GM12878 (cell line): ENCODE results near the gene ME3. TPM values are rescaled to one million over a fixed set of nuclear protein-coding genes. Genes with fewer than 3 reads are reported as not detected.

Experiments used
- ATAC-seq: fragments of 200-7000 bp; cut with Tn5 transposase; 3 replicates; pipeline ENCODE4 v1.9.1; 2020; ENCODE audit warnings: mild to moderate bottlenecking, moderate library complexity
- BruUV-seq: library from RNA; stranded (reverse); fragments of 400-500 nt; replicated peaks from 2 replicates; lab custom pipeline; 2021; lab: Mats Ljungman, UMichigan
- CTCF ChIA-PET: fragments of 300-600 bp; sonication (Branson Sonifier 250); formaldehyde crosslinking; extraction: SDS; loops from one replicate; lab custom pipeline; 2021; ENCODE audit warnings: inconsistent platforms; lab: Yijun Ruan, JAX
- POLR2A ChIA-PET: fragments of 350-600 bp; formaldehyde crosslinking; extraction: SDS; loops from one replicate; lab custom pipeline; 2021; ENCODE audit warnings: inconsistent platforms; lab: Charles Lee
- RAD21 ChIA-PET: fragments of 300-600 bp; sonication (Branson Sonifier 250); formaldehyde crosslinking; loops from one replicate; lab custom pipeline; 2023; ENCODE audit warnings: antibody characterized with exemption; ENCODE audit not compliant: unreplicated experiment; lab: Charles Lee
- SMC1A ChIA-PET: fragments of 300-600 bp; sonication (Branson Sonifier 250); formaldehyde crosslinking; loops from one replicate; lab custom pipeline; 2023; ENCODE audit not compliant: unreplicated experiment, uncharacterized antibody; lab: Charles Lee
- DNase-seq: peaks from one replicate; pipeline ENCODE4 v3.0.0-alpha.2; 2011; ENCODE audit warnings: low read depth, low spot score
- FAIRE-seq: peaks from 3 replicates; lab custom pipeline; 2011; peaks lifted over from hg19 to GRCh38; lab: Jason Lieb, UNC
- H2AFZ ChIP-seq: 2 replicates; pipeline ENCODE4 v1.6.0; 2011; ENCODE audit warnings: low read depth, low read length, control low read depth; ENCODE audit not compliant: control insufficient read depth
- H3K27ac ChIP-seq: 2 replicates; pipeline ENCODE4 v1.5.1; 2011; ENCODE audit warnings: control low read depth; ENCODE audit not compliant: control insufficient read depth, insufficient read depth
- H3K27me3 ChIP-seq, 2 experiments: replicated peaks in 1 of 2; 2 replicates each; pipeline versions ENCODE4 v1.6.0 to v1.6.1; 2011; ENCODE audit warnings: low read length in 1 of 2; ENCODE audit not compliant: control insufficient read depth in 2 of 2, insufficient read depth in 2 of 2
- H3K36me3 ChIP-seq, 2 experiments: 2 replicates each; pipeline ENCODE4 v1.5.1; 2011; ENCODE audit warnings: low read length in 1 of 2; ENCODE audit not compliant: control insufficient read depth in 2 of 2, insufficient read depth in 2 of 2
- H3K4me1 ChIP-seq: 2 replicates; pipeline ENCODE4 v1.6.1; 2011; ENCODE audit warnings: mild to moderate bottlenecking, low read length, moderate library complexity, mixed read lengths; ENCODE audit not compliant: control insufficient read depth, insufficient read depth
- H3K4me2 ChIP-seq: 2 replicates; pipeline ENCODE4 v1.6.0; 2011; ENCODE audit warnings: control low read depth; ENCODE audit not compliant: control insufficient read depth, insufficient read depth
- H3K4me3 ChIP-seq: fragments of 200-600 bp; sonication (generic); 2 replicates; pipeline ENCODE4 v1.5.1; 2016
- H3K79me2 ChIP-seq: 2 replicates; pipeline ENCODE4 v1.6.0; 2011; ENCODE audit warnings: low read length; ENCODE audit not compliant: control insufficient read depth, insufficient read depth
- H3K9ac ChIP-seq: 2 replicates; pipeline ENCODE4 v1.8.0; 2011; ENCODE audit warnings: low read length, control low read depth, mixed read lengths; ENCODE audit not compliant: control insufficient read depth, insufficient read depth
- H3K9me3 ChIP-seq: replicated peaks from 3 replicates; pipeline ENCODE4 v1.5.1; 2011; ENCODE audit warnings: mild to moderate bottlenecking, low read length; ENCODE audit not compliant: control insufficient read depth, insufficient read depth
- H4K20me1 ChIP-seq: 2 replicates; pipeline ENCODE4 v1.6.0; 2011; ENCODE audit not compliant: control insufficient read depth, insufficient read depth
- ATF7 ChIP-seq: fragments of 450-650 bp; IDR thresholded peaks from 2 replicates; pipeline ENCODE4 v1.6.1; 2016; ENCODE audit warnings: low read depth, mild to moderate bottlenecking
- CHD4 ChIP-seq: fragments of 200-600 bp; sonication (generic); IDR thresholded peaks from 2 replicates; pipeline ENCODE4 v1.6.1; 2016; ENCODE audit warnings: mild to moderate bottlenecking
- HDGF ChIP-seq: fragments of 450-650 bp; IDR thresholded peaks from 2 replicates; pipeline ENCODE4 v1.6.1; 2016; ENCODE audit warnings: antibody characterized with exemption
- MEF2B ChIP-seq: fragments of 450-650 bp; IDR thresholded peaks from 2 replicates; pipeline ENCODE4 v1.6.1; 2018; ENCODE audit warnings: mild to moderate bottlenecking, moderate library complexity; ENCODE audit not compliant: partially characterized antibody, poor library complexity, severe bottlenecking
- MXI1 ChIP-seq: fragments of 150-350 bp; IDR thresholded peaks from 2 replicates; pipeline ENCODE4 v1.6.1; 2011; ENCODE audit warnings: low read depth, mild to moderate bottlenecking, inconsistent platforms, low read length, improper control_type of control experiment
- NBN ChIP-seq: fragments of 450-650 bp; IDR thresholded peaks from 2 replicates; pipeline ENCODE4 v1.6.1; 2016
- RAD51 ChIP-seq: fragments of 450-650 bp; IDR thresholded peaks from 2 replicates; pipeline ENCODE4 v1.6.1; 2016; ENCODE audit warnings: moderate library complexity, mild to moderate bottlenecking, inconsistent platforms
- SMAD5 ChIP-seq: IDR thresholded peaks from 2 replicates; pipeline ENCODE4 v1.6.1; 2016; ENCODE audit warnings: antibody characterized with exemption, low read depth
- SREBF2 ChIP-seq: IDR thresholded peaks from 2 replicates; pipeline ENCODE4 v1.6.1; 2012; ENCODE audit warnings: mild to moderate bottlenecking, low read length
- WGBS: methylation state at CpG from one replicate; pipeline ENCODE4 v1.1.6; 2016; ENCODE audit warnings: low lambda C conversion rate; ENCODE audit not compliant: insufficient replicate concordance, insufficient coverage; ENCODE audit errors: missing lambda C conversion rate; 5-methylcytosine and 5-hydroxymethylcytosine counted together
- in situ Hi-C: fragments of 300-500 bp; cut with MboI; formaldehyde crosslinking; loops from 9 replicates; pipeline ENCODE4 v1.14.3; 2018; ENCODE audit warnings: mixed read lengths
- intact Hi-C: fragments of 100-400 bp; cut with micrococcal nuclease; formaldehyde crosslinking; loops from one replicate; pipeline ENCODE4 v1.14.2; 2022; ENCODE audit not compliant: unreplicated experiment
- polyA plus RNA-seq, 11 experiments: library from polyadenylated mRNA; depleted of rRNA in 4 of 11; unstranded in 6 of 11; stranded (reverse) in 5 of 11; fragments of >200 nt; fragmentation: Nextera tagmentation in 4 of 11; fragmentation: Illumina TruSeq in 1 of 11; extraction: Ambion mirVana in 4 of 11; extraction: Trizol in 1 of 11; gene quantifications; 1 replicate in 1 of 11; 2 replicates in 10 of 11; pipeline versions ENCODE4 v1.2.1 to v1.2.3, GENCODE V29; 2011 to 2016; ENCODE audit warnings: inconsistent platforms in 2 of 11, missing spikeins in 2 of 11, low read depth in 1 of 11
- total RNA-seq, 4 experiments: library from RNA; depleted of rRNA in 3 of 4; stranded (reverse); fragments of >200 nt in 3 of 4; fragmentation: Illumina TruSeq in 1 of 4; extraction: Trizol in 1 of 4; gene quantifications; 2 replicates each; pipeline versions ENCODE4 v1.2.1 to v1.2.3, GENCODE V29; 2013 to 2021
- TF ChIP-seq, protein P1 (sequence below), 3 experiments: IDR thresholded peaks in 2 of 3; conservative IDR thresholded peaks in 1 of 3; 2 replicates each; pipeline ENCODE4 v1.5.1; 2011; ENCODE audit warnings: low read depth in 3 of 3, low read length in 3 of 3, mild to moderate bottlenecking in 3 of 3, control low read depth in 2 of 3, moderate library complexity in 2 of 3, inconsistent platforms in 1 of 3, mixed read lengths in 1 of 3; ENCODE audit not compliant: control insufficient read depth in 2 of 3, insufficient read depth in 1 of 3; ENCODE audit errors: extremely low read depth in 1 of 3
- TF ChIP-seq, protein P2 (sequence below): fragments of 450-650 bp; IDR thresholded peaks from 2 replicates; pipeline ENCODE4 v1.6.1; 2016; ENCODE audit warnings: mild to moderate bottlenecking
- TF ChIP-seq, protein P3 (sequence below): fragments of 450-650 bp; formaldehyde crosslinking; IDR thresholded peaks from 2 replicates; pipeline ENCODE4 v1.4.0; 2022; ENCODE audit warnings: mild to moderate bottlenecking, moderate library complexity
- TF ChIP-seq, protein P4 (sequence below): IDR thresholded peaks from 2 replicates; pipeline ENCODE4 v1.6.1; 2012; ENCODE audit warnings: low read length, inconsistent platforms
- TF ChIP-seq, protein P5 (sequence below): fragments of 450-650 bp; IDR thresholded peaks from 2 replicates; pipeline ENCODE4 v1.6.1; 2016; ENCODE audit warnings: mild to moderate bottlenecking

Gene ME3
- total and polyA plus RNA-seq, 10 of the 15 experiments (the other 5 are each of a cell fraction or from before 2014, with no cell fraction given): 0.06 to 0.40 (median 0.19) TPM; not detected in 2

DNA sequence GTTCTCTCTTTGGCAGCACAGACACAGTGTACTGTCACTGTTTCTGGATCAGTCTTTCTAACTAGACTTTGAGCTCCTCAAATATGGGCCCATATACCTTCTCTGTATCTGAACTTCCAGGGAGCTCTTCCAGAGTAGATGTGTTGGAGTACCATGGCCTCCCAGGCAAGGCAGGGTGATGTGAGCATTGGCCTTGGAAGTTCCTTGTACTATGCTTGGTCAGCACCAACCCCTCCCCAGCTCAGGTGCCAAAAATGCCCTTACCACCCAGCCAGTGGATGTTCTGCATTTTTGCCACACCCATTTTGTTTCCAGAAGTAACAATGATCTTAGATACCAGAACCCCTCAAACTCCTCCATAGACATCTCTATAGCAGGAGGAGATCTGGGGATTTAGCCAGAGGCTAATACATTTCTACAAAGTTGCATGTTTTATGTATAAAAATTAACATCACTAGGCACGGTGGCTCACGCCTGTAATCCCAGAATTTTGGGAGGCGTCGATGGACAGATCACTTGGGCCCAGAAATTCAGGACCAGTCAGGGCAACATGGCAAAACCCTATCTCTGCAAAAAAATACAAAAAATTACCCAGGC is 165.1 kb downstream of the ME3 start:
- Histone ChIP-seq H3K9me3 (no peaks in the 10 kb centered on the region; the same call in 2 of the 3 replicates), H3K27me3 (no peaks in the 10 kb centered on the region), H3K36me3 (no peaks in the 10 kb centered on the region), H3K4me3 (no peak overlapping the region), H3K79me2 (no peaks in the 10 kb centered on the region), H2AFZ (no peak overlapping the region), H3K27ac (no peak overlapping the region), H4K20me1 (no peaks in the 10 kb centered on the region), H3K9ac (no peak overlapping the region), H3K4me2 (no peak overlapping the region), H3K4me1 (no peaks in the 10 kb centered on the region)
- in situ Hi-C loops: no loop called here
- CTCF ChIA-PET: interaction anchor here (0.9 to 1.1 kb wide), 2 partner anchors 89 to 101 kb away, joined by 3 read pairs; no protein-coding TSS in a partner anchor
- no TSS peak for BruUV-seq
- ATAC-seq (no peak), DNase-seq (no peak), FAIRE-seq (no peak)
- SMC1A ChIA-PET: interaction anchor here (1.1 to 1.5 kb wide), 4 partner anchors 9 to 22 kb away, joined by 3 to 5 read pairs (median 4); no protein-coding TSS in a partner anchor
- RAD21 ChIA-PET: interaction anchor here (0.8 kb wide), 1 partner anchor 101 kb away, joined by 3 read pairs; no protein-coding TSS in a partner anchor
- TF ChIP-seq RAD51: no peak
- TF ChIP-seq HDGF: no peak
- TF ChIP-seq, protein P1, sequence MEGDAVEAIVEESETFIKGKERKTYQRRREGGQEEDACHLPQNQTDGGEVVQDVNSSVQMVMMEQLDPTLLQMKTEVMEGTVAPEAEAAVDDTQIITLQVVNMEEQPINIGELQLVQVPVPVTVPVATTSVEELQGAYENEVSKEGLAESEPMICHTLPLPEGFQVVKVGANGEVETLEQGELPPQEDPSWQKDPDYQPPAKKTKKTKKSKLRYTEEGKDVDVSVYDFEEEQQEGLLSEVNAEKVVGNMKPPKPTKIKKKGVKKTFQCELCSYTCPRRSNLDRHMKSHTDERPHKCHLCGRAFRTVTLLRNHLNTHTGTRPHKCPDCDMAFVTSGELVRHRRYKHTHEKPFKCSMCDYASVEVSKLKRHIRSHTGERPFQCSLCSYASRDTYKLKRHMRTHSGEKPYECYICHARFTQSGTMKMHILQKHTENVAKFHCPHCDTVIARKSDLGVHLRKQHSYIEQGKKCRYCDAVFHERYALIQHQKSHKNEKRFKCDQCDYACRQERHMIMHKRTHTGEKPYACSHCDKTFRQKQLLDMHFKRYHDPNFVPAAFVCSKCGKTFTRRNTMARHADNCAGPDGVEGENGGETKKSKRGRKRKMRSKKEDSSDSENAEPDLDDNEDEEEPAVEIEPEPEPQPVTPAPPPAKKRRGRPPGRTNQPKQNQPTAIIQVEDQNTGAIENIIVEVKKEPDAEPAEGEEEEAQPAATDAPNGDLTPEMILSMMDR (IDR thresholded peaks at IDR 0.05 in 2 of 3, conservative IDR thresholded peaks at IDR 0.05 in 1 of 3; ENCODE audit: control insufficient read depth in 2 of 3, extremely low read depth in 1 of 3, insufficient read depth in 1 of 3, low read depth in 3 of 3, low read length in 3 of 3): no peak
- TF ChIP-seq ATF7: no peak
- no peak for TF ChIP-seq SREBF2
- no peak for TF ChIP-seq MEF2B
- TF ChIP-seq, protein P2, sequence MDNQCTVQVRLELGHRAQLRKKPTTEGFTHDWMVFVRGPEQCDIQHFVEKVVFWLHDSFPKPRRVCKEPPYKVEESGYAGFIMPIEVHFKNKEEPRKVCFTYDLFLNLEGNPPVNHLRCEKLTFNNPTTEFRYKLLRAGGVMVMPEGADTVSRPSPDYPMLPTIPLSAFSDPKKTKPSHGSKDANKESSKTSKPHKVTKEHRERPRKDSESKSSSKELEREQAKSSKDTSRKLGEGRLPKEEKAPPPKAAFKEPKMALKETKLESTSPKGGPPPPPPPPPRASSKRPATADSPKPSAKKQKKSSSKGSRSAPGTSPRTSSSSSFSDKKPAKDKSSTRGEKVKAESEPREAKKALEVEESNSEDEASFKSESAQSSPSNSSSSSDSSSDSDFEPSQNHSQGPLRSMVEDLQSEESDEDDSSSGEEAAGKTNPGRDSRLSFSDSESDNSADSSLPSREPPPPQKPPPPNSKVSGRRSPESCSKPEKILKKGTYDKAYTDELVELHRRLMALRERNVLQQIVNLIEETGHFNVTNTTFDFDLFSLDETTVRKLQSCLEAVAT: no peak
- TF ChIP-seq MXI1: no peak
- TF ChIP-seq, protein P3, sequence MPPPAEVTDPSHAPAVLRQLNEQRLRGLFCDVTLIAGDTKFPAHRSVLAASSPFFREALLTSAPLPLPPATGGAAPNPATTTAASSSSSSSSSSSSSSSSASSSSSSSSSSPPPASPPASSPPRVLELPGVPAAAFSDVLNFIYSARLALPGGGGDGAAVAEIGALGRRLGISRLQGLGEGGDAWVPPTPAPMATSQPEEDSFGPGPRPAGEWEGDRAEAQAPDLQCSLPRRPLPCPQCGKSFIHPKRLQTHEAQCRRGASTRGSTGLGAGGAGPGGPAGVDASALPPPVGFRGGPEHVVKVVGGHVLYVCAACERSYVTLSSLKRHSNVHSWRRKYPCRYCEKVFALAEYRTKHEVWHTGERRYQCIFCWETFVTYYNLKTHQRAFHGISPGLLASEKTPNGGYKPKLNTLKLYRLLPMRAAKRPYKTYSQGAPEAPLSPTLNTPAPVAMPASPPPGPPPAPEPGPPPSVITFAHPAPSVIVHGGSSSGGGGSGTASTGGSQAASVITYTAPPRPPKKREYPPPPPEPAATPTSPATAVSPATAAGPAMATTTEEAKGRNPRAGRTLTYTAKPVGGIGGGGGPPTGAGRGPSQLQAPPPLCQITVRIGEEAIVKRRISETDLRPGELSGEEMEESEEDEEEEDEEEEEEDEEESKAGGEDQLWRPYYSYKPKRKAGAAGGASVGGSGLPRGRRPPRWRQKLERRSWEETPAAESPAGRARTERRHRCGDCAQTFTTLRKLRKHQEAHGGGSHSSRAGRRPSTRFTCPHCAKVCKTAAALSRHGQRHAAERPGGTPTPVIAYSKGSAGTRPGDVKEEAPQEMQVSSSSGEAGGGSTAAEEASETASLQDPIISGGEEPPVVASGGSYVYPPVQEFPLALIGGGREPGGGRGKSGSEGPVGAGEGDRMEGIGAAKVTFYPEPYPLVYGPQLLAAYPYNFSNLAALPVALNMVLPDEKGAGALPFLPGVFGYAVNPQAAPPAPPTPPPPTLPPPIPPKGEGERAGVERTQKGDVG (CRISPR knock-in tag): no peak
- TF ChIP-seq, protein P4, sequence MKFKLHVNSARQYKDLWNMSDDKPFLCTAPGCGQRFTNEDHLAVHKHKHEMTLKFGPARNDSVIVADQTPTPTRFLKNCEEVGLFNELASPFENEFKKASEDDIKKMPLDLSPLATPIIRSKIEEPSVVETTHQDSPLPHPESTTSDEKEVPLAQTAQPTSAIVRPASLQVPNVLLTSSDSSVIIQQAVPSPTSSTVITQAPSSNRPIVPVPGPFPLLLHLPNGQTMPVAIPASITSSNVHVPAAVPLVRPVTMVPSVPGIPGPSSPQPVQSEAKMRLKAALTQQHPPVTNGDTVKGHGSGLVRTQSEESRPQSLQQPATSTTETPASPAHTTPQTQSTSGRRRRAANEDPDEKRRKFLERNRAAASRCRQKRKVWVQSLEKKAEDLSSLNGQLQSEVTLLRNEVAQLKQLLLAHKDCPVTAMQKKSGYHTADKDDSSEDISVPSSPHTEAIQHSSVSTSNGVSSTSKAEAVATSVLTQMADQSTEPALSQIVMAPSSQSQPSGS: no peak
- TF ChIP-seq, protein P5, sequence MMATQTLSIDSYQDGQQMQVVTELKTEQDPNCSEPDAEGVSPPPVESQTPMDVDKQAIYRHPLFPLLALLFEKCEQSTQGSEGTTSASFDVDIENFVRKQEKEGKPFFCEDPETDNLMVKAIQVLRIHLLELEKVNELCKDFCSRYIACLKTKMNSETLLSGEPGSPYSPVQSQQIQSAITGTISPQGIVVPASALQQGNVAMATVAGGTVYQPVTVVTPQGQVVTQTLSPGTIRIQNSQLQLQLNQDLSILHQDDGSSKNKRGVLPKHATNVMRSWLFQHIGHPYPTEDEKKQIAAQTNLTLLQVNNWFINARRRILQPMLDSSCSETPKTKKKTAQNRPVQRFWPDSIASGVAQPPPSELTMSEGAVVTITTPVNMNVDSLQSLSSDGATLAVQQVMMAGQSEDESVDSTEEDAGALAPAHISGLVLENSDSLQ: no peak
- TF ChIP-seq NBN: no peak
- TF ChIP-seq CHD4: no peak
- no peak for TF ChIP-seq SMAD5
- intact Hi-C loops: no loop called here
- POLR2A ChIA-PET: no interaction called here
- 73% methylated on average over 4 of the region's 4 CpGs for WGBS
